Measurements from ENCODE around the gene SMAD4.
"Not testable (repeated sequence)": the region's sequence is repeated elsewhere in the genome, so short reads cannot be mapped to it uniquely, and the experiment has no call there.

Gene SMAD4

DNA sequence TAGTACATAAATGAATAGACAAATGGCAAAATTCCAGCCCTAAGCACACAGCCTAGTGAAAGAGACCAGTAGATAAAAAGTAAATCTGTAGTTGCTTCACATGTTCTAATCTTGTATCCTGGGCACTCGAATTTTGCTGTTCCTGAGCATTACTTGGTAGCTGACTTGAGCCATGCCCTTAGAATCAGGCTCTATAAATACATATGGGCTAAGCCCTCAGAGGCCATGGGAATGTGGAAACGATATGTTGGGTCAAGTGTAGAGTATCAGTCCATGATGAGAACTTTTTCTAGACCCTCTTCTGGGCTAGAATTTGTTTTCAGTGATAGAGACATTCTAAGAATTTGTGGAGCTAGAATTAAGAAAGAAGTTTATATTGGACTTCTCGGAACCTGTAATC lies 40.3 kb upstream of the SMAD4 start:
- in situ Hi-C loops (cut with HindIII; ENCODE audit: low sequenced_read_pairs) = no loop called here
- no peak overlapping the region for H3K4me3 ChIP-seq (ENCODE audit: low read depth, low read length)
- TF ChIP-seq, protein P1, sequence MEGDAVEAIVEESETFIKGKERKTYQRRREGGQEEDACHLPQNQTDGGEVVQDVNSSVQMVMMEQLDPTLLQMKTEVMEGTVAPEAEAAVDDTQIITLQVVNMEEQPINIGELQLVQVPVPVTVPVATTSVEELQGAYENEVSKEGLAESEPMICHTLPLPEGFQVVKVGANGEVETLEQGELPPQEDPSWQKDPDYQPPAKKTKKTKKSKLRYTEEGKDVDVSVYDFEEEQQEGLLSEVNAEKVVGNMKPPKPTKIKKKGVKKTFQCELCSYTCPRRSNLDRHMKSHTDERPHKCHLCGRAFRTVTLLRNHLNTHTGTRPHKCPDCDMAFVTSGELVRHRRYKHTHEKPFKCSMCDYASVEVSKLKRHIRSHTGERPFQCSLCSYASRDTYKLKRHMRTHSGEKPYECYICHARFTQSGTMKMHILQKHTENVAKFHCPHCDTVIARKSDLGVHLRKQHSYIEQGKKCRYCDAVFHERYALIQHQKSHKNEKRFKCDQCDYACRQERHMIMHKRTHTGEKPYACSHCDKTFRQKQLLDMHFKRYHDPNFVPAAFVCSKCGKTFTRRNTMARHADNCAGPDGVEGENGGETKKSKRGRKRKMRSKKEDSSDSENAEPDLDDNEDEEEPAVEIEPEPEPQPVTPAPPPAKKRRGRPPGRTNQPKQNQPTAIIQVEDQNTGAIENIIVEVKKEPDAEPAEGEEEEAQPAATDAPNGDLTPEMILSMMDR (IDR thresholded peaks at IDR 0.05; ENCODE audit: low read depth, low read length, missing control alignments) = no peak
- DNase-seq (ENCODE audit: low read depth) = no peak

- in situ Hi-C loops (cut with HindIII; ENCODE audit: low sequenced_read_pairs) = no loop called here
Observed at GRCh38 chr18:50992351-50992762, 37.7 kb upstream of the SMAD4 start.

GRCh38 chr18:50994031-50994430 lies 36.0 kb upstream of the SMAD4 start:
- in situ Hi-C loops (cut with HindIII; ENCODE audit: low sequenced_read_pairs) = no loop called here
- H3K4me3 ChIP-seq (ENCODE audit: low read depth, low read length) = no peak overlapping the region
- TF ChIP-seq, protein P1 (IDR thresholded peaks at IDR 0.05; ENCODE audit: low read depth, low read length, missing control alignments) = no peak
- DNase-seq (ENCODE audit: low read depth) = no peak

More at GRCh38 chr18:50992351-50992762, 37.7 kb upstream of the SMAD4 start:
- no peak overlapping the region for H3K4me3 ChIP-seq (ENCODE audit: low read depth, low read length)
- DNase-seq (ENCODE audit: low read depth) = no peak
- TF ChIP-seq, protein P1 (IDR thresholded peaks at IDR 0.05; ENCODE audit: low read depth, low read length, missing control alignments) = no peak

DNA sequence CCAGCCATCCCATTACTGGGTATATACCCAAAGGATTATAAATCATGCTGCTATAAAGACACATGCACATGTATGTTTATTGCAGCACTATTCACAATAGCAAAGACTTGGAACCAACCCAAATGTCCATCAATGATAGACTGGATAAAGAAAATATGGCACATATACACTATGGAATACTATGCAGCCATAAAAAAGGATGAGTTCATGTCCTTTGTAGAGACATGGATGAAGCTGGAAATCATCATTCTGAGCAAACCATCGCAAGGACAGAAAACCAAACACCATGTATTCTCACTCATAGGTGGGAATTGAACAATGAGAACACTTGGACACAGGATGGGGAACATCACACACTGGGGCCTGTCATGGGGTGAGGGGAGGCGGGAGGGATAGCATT lies 26.8 kb upstream of the SMAD4 start:
- DNase-seq (ENCODE audit: low read depth); in situ Hi-C loops (cut with HindIII; ENCODE audit: low sequenced_read_pairs); H3K4me3 ChIP-seq (ENCODE audit: low read depth, low read length): not testable (repeated sequence)

- in situ Hi-C loops (cut with HindIII; ENCODE audit: low sequenced_read_pairs) = loop anchor here (5.0 kb wide), 1 partner anchor 94 kb away; no protein-coding TSS in a partner anchor
- TF ChIP-seq, protein P1 (IDR thresholded peaks at IDR 0.05; ENCODE audit: low read depth, low read length, missing control alignments) = no peak
- DNase-seq (ENCODE audit: low read depth) = no peak
- no peak overlapping the region for H3K4me3 ChIP-seq (ENCODE audit: low read depth, low read length)
Observed at GRCh38 chr18:51006061-51006818, 23.8 kb upstream of the SMAD4 start.

DNA sequence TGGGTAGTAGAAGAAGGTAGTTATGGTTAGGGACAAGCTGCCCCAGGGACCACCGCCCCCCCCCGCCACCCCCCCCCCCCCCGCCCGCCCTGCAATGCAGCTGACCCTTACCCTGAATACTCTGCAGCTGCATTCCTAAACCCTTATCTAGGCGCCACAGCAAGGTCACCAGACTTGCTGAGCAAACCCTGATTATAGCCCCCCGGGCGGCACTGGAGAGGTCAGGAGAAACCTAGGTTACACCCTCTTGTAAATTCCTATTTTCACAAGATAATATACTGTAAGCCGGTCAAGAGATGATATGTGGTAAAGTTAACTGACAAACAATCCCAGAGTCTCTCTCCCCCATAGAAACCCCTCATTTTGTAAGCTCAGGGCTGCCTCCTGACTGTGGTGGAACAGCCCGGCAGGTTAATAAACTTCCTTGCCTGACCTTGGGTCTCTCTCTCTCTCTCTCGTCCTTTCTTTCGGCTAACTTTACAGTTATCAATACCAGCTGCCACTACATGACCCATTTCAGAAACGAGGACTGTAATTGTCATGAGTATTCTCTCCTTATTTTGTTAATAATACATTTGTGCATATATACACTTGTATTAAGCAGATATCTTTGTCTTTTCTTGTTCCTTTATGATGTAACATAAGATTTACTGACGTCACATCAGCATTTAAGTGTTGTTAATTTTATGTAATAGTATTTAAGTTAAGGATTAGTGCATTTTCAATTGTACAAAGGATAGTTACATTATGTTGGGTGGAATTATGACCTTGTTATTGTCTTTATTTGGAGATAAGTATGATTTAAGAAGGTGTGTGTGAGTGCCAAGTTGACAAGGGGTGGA lies 22.8 kb upstream of the SMAD4 start:
- no peak overlapping the region for H3K4me3 ChIP-seq (ENCODE audit: low read depth, low read length)
- in situ Hi-C loops (cut with HindIII; ENCODE audit: low sequenced_read_pairs) = loop anchor here (5.0 kb wide), 1 partner anchor 95 kb away; no protein-coding TSS in a partner anchor
- no peak for DNase-seq (ENCODE audit: low read depth)
- TF ChIP-seq, protein P1 (IDR thresholded peaks at IDR 0.05; ENCODE audit: low read depth, low read length, missing control alignments) = no peak

GRCh38 chr18:51007790-51008139 lies 22.2 kb upstream of the SMAD4 start:
- TF ChIP-seq, protein P1 (IDR thresholded peaks at IDR 0.05; ENCODE audit: low read depth, low read length, missing control alignments) = no peak
- in situ Hi-C loops (cut with HindIII; ENCODE audit: low sequenced_read_pairs) = loop anchor here (5.0 kb wide), 1 partner anchor 95 kb away; no protein-coding TSS in a partner anchor
- H3K4me3 ChIP-seq (ENCODE audit: low read depth, low read length) = no peak overlapping the region
- no peak for DNase-seq (ENCODE audit: low read depth)

All from astrocyte of the cerebellum (primary cell).